DOHH2 (cell line): ENCODE data around the gene GPR157.

Experiments
- CTCF ChIP-seq: fragments of 200-600 bp; sonication (generic); IDR thresholded peaks from one replicate; pipeline ENCODE4 v1.5.1; 2014; ENCODE audit warnings: antibody characterized with exemption, mild to moderate bottlenecking, low read depth, low read length; ENCODE audit not compliant: poor library complexity, severe bottlenecking
- EZH2phosphoT487 ChIP-seq: fragments of 200-600 bp; sonication (generic); IDR thresholded peaks from 2 replicates; pipeline ENCODE4 v1.6.1; 2017; ENCODE audit warnings: borderline replicate concordance, mild to moderate bottlenecking, antibody characterized with exemption, low read length, moderate library complexity, mixed read lengths

GRCh38 chr1:9061252-9061960 lies 67.5 kb downstream of the GPR157 start:
- TF ChIP-seq CTCF (no peak), EZH2phosphoT487 (no peak)
